Coronary artery (tissue), 2 donors: ENCODE data around the gene HK3.

Experiments
- DNase-seq: peaks from one replicate; pipeline ENCODE4 v3.0.0-alpha.2; 2017; ENCODE audit warnings: low spot score
- H3K27ac ChIP-seq, 2 donors: fragments of 200-600 bp; sonication (generic); one replicate each; pipeline ENCODE4 v1.5.1; 2016 to 2019
- H3K4me3 ChIP-seq: fragments of 200-600 bp; sonication (generic); 2 replicates; pipeline ENCODE4 v1.5.1; 2016; ENCODE audit warnings: mild to moderate bottlenecking, moderate library complexity
- TF ChIP-seq, protein P1 (sequence below): fragments of 200-600 bp; sonication (generic); IDR thresholded peaks from one replicate; pipeline ENCODE4 v1.5.1; 2019; ENCODE audit warnings: antibody characterized with exemption

HK3 gene

DNA sequence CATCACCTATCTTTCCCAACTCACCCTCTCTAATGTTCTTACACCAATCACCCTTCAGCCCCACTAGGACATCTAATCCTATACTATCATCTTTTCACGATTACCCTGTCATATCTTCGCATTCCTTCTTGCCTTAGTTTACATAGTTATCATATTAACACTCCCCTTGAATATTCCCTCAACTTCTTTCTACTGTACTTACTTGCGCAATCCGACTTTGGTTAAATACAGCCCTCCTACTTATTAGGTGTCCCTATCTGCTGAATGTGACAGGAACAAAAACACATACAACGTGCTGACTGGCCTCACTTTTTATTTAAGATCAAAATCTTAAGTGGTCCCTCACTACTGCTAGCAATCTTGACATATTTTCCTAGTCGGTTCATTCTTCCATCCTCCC is 19.5 kb upstream of the HK3 start:
- DNase-seq, result no peak
- TF ChIP-seq, protein P1, sequence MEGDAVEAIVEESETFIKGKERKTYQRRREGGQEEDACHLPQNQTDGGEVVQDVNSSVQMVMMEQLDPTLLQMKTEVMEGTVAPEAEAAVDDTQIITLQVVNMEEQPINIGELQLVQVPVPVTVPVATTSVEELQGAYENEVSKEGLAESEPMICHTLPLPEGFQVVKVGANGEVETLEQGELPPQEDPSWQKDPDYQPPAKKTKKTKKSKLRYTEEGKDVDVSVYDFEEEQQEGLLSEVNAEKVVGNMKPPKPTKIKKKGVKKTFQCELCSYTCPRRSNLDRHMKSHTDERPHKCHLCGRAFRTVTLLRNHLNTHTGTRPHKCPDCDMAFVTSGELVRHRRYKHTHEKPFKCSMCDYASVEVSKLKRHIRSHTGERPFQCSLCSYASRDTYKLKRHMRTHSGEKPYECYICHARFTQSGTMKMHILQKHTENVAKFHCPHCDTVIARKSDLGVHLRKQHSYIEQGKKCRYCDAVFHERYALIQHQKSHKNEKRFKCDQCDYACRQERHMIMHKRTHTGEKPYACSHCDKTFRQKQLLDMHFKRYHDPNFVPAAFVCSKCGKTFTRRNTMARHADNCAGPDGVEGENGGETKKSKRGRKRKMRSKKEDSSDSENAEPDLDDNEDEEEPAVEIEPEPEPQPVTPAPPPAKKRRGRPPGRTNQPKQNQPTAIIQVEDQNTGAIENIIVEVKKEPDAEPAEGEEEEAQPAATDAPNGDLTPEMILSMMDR, result no peak
- no peak overlapping the region for H3K4me3 ChIP-seq
- H3K27ac ChIP-seq, result no peak overlapping the region

DNA sequence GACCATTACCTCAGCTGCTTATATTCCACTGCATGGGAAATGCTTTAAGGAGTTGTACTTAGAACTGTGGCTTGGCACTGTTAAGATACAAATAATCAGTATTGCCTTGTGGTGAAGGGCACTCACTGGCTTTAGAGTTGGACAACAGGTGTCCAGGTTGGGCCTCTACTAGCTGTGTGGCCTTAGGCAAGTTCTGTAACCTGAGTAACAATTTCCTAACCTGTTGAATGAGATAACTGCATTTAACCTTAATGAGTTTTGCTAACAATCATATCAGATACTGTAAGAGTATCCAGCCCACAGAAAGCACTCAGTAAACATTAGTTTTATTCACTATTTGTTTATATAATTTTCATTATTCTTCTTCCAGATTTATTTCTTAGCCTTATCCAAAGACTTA is 17.2 kb upstream of the HK3 start:
- no peak for DNase-seq
- no peak overlapping the region for H3K4me3 ChIP-seq
- H3K27ac ChIP-seq, result no peak overlapping the region
- TF ChIP-seq, protein P1, result no peak

DNA sequence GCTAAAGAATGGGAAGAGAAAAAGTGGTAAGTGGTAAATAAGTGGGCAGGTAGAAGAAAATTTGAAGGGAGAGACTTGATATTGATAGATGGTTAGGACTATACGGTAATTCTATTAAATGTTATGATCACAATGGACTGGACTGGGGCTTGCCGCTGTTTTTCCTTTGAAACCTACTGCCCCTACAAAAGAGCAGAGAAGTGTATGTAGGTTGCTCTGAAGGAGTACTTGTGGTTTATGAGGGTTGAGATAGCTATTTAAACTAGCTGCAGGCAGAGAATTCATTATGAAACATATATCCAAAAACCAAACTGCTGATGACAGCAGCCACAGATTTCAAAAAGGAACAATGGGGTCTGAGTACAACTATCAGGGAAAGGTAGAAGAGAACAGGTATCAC is 16.8 kb upstream of the HK3 start:
- Histone ChIP-seq H3K4me3 (no peak overlapping the region), H3K27ac (no peak overlapping the region)
- TF ChIP-seq, protein P1, result no peak
- DNase-seq, result no peak

DNA sequence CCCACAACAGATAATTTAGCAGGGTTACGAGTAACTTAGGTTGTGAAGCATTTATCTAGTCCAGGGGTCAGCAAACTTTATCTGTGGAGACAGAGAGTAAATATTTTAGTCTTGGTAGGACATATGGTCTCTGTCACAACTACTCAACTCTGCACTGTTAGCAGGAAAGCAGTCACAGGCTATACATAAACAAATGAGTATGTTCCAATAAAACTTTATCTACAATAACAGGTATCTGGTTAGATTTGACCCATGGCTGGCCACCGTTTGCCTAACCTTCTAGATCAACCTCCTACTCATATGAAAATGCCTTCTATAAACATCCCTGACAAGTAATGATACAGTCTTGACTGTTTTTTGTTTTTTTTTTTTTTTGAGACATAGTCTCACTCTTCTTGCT is 13.0 kb upstream of the HK3 start:
- TF ChIP-seq, protein P1, result no peak
- Histone ChIP-seq H3K27ac (no peak overlapping the region), H3K4me3 (no peak overlapping the region)
- no peak for DNase-seq

DNA sequence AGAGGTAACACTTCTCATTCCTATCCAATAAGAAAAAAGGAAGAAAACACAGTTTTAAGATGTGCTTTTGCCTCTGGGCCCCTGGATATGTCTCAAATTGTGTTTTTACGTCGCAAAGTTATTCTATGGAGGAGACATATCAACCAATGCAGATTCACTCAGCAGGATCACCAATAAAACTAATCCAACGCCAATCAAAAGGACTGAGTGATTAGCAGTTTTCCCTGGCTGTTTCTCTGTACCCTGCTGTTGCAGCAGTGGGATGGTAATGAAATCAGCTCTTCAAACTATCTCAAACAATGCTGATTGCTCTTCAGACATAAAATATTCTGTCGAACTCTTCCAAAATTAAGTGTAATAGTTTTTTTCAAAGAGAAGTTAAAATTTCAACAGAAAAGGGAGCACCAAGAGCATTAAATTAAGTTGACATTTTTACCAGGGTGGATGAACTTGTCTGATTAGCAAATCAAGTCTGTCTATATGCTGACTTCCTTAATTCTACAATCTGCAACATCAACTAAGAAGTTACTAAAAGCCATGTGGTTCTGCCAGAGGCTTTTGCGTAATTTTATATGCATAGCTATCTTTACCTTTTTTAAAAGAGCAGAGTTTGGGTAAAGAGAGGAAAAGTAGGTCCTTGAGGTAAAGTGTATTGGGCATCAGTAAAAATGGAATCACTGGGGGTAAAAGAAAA is 9.7 kb upstream of the HK3 start:
- TF ChIP-seq, protein P1, result no peak
- H3K4me3 ChIP-seq, result no peak overlapping the region

DNA sequence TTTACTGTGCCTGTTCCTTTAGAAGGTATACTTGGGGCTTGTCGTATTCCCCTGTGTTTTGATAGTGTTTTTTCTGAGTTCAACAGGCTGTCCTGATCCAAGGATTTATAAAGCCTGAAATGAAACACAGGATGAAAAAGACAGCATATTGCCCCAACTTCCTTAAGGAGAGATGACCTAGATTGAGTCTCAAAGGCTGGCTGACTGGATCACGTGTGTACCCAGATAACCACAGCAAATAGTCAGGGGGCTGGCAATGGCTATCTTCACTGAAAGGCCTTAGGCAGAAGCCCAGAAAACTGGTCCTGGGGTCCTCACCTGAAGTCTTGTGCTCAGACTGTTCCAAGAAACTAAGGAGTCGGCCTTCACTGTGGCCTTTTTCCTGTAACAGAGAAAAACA is 7.7 kb upstream of the HK3 start:
- H3K4me3 ChIP-seq, result no peak overlapping the region
- no peak overlapping the region for H3K27ac ChIP-seq
- no peak for DNase-seq
- TF ChIP-seq, protein P1, result no peak

More for the DNA sequence above, 9.7 kb upstream of the HK3 start:
- DNase-seq, result no peak
- no peak overlapping the region for H3K27ac ChIP-seq

DNA sequence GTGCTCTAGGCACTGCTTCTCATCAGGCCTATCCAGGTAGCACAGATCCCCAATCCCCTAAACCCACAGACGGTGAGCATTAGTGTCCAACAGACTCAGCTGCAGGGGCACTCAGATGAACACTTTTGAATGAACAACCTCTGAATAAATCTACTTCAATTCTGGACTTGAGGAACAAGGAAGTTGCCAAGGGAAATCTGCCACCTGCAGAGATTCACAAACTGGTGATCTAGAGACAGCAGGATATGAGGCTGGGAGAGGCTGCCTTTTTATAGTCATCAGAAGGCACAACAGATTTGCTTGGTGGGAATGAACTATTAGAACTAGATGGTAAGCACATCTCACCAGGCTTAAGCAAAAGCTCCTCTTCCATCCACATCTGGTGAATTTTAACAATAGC is 7.0 kb upstream of the HK3 start:
- H3K4me3 ChIP-seq, result no peak overlapping the region
- no peak for DNase-seq
- TF ChIP-seq, protein P1, result no peak
- H3K27ac ChIP-seq, result no peak overlapping the region
